Endothelial cell of umbilical vein (primary cell): ENCODE measurements around the gene OR10K1. TPM values are rescaled to one million over a fixed set of nuclear protein-coding genes. Genes with fewer than 3 reads are reported as not detected.

Experiments
- Bru-seq: library from RNA; stranded (reverse); fragments of 400-500 nt; gene quantifications from one replicate; lab custom pipeline; 2021; lab: Mats Ljungman, UMichigan
- BruChase-seq, 2 experiments: library from RNA; stranded (reverse); fragments of 400-500 nt; gene quantifications; one replicate each; lab custom pipeline; 2021; lab: Mats Ljungman, UMichigan
- BruUV-seq: library from RNA; stranded (reverse); fragments of 400-500 nt; replicated peaks from 2 replicates; lab custom pipeline; 2021; lab: Mats Ljungman, UMichigan
- CTCF ChIA-PET: fragments of 300-600, 350-600 bp; sonication (Branson Sonifier 250); formaldehyde crosslinking; loops from one replicate; lab custom pipeline; 2021; ENCODE audit warnings: antibody characterized with exemption, inconsistent platforms; lab: Charles Lee
- POLR2A ChIA-PET: fragments of 300-600, 350-600 bp; sonication (Branson Sonifier 250); formaldehyde crosslinking; loops from one replicate; lab custom pipeline; 2021; ENCODE audit warnings: antibody characterized with exemption, inconsistent platforms; lab: Charles Lee
- DNase-seq: peaks from one replicate; pipeline ENCODE4 v3.0.0-alpha.2; 2011; ENCODE audit warnings: low read depth, low spot score
- FAIRE-seq: peaks from 2 replicates; lab custom pipeline; 2011; peaks lifted over from hg19 to GRCh38; lab: Jason Lieb, UNC
- H2AFZ ChIP-seq: 2 replicates; pipeline ENCODE4 v1.6.0; 2012; ENCODE audit warnings: low read depth, low read length, control low read depth, inconsistent platforms
- H3K27ac ChIP-seq: 2 replicates; pipeline ENCODE4 v1.5.1; 2011; ENCODE audit warnings: low read depth, mild to moderate bottlenecking, control low read depth, low read length, moderate library complexity; ENCODE audit not compliant: insufficient read depth
- H3K27me3 ChIP-seq, 2 experiments: 2 replicates each; pipeline versions ENCODE4 v1.6.0 to v1.6.1; 2011; ENCODE audit warnings: low read length in 2 of 2, mixed read lengths in 1 of 2; ENCODE audit not compliant: control insufficient read depth in 2 of 2, insufficient read depth in 2 of 2
- H3K36me3 ChIP-seq, 2 experiments: 2 replicates in 1 of 2; 3 replicates in 1 of 2; pipeline ENCODE4 v1.5.1; 2011; ENCODE audit warnings: low read length in 2 of 2, mild to moderate bottlenecking in 1 of 2, moderate library complexity in 1 of 2; ENCODE audit not compliant: control insufficient read depth in 2 of 2, insufficient read depth in 2 of 2; ENCODE audit errors: extremely low read depth in 1 of 2
- H3K4me1 ChIP-seq: 3 replicates; pipeline ENCODE4 v1.5.1; 2011; ENCODE audit warnings: mild to moderate bottlenecking, low read length; ENCODE audit not compliant: control insufficient read depth, insufficient read depth; ENCODE audit errors: extremely low read depth
- H3K4me2 ChIP-seq: 2 replicates; pipeline ENCODE4 v1.6.1; 2011; ENCODE audit warnings: low read length, control low read depth, mixed read lengths; ENCODE audit not compliant: insufficient read depth
- H3K4me3 ChIP-seq, 3 experiments: fragments of 200-600 bp in 1 of 3; sonication (generic), shearing (Covaris generic) in 1 of 3; replicated peaks in 1 of 3; 2 replicates each; pipeline ENCODE4 v1.5.1; 2011 to 2016; ENCODE audit warnings: control low read depth in 3 of 3, low read length in 3 of 3, mild to moderate bottlenecking in 2 of 3, inconsistent platforms in 1 of 3, low read depth in 1 of 3, moderate library complexity in 1 of 3; ENCODE audit not compliant: insufficient read depth in 1 of 3
- H3K79me2 ChIP-seq: 2 replicates; pipeline ENCODE4 v1.6.0; 2012; ENCODE audit warnings: low read length, inconsistent platforms; ENCODE audit not compliant: control insufficient read depth, insufficient read depth
- H3K9ac ChIP-seq: replicated peaks from 2 replicates; pipeline ENCODE3; 2011; ENCODE audit warnings: low read length, control low read depth; ENCODE audit not compliant: insufficient read depth; ENCODE audit errors: extremely low read depth
- H3K9me1 ChIP-seq: replicated peaks from 3 replicates; pipeline ENCODE4 v1.6.0; 2011; ENCODE audit warnings: mild to moderate bottlenecking, low read length; ENCODE audit not compliant: control insufficient read depth, insufficient read depth; ENCODE audit errors: extremely low read depth
- H3K9me3 ChIP-seq: replicated peaks from 2 replicates; pipeline ENCODE4 v1.5.1; 2012; ENCODE audit warnings: low read length, inconsistent platforms; ENCODE audit not compliant: control insufficient read depth, insufficient read depth
- H4K20me1 ChIP-seq: replicated peaks from 2 replicates; pipeline ENCODE3; 2011; ENCODE audit warnings: mild to moderate bottlenecking, low read length; ENCODE audit not compliant: control insufficient read depth, insufficient read depth; ENCODE audit errors: extremely low read depth
- CTCF ChIP-seq, 2 donors: IDR thresholded peaks; 1 replicate in 1 of 2; 2 replicates in 1 of 2; pipeline ENCODE4 v1.5.1; 2011; ENCODE audit warnings: low read length in 2 of 2, mild to moderate bottlenecking in 2 of 2, moderate library complexity in 2 of 2, control low read depth in 1 of 2, inconsistent platforms in 1 of 2, low read depth in 1 of 2; ENCODE audit not compliant: insufficient read depth in 1 of 2; ENCODE audit errors: extremely low read depth in 1 of 2
- EZH2 ChIP-seq: IDR thresholded peaks from 2 replicates; pipeline ENCODE4 v1.6.1; 2012; ENCODE audit warnings: borderline replicate concordance, low read depth, mild to moderate bottlenecking, moderate library complexity, low read length, inconsistent platforms; ENCODE audit not compliant: severe bottlenecking
- FOS ChIP-seq: IDR thresholded peaks from 2 replicates; pipeline ENCODE4 v1.6.1; 2011; ENCODE audit warnings: mild to moderate bottlenecking, low read length, moderate library complexity, borderline replicate concordance; ENCODE audit not compliant: insufficient read depth
- GATA2 ChIP-seq: IDR thresholded peaks from 2 replicates; pipeline ENCODE4 v1.7.0; 2011; ENCODE audit warnings: low read depth, mild to moderate bottlenecking, moderate library complexity, mixed read lengths, low read length; ENCODE audit not compliant: insufficient read length, insufficient read depth
- JUN ChIP-seq: IDR thresholded peaks from 2 replicates; pipeline ENCODE4 v1.6.1; 2011; ENCODE audit warnings: borderline replicate concordance, low read depth; ENCODE audit not compliant: insufficient read length, insufficient read depth
- MAX ChIP-seq: IDR thresholded peaks from 2 replicates; pipeline ENCODE4 v1.6.1; 2011; ENCODE audit not compliant: insufficient read depth, insufficient read length
- MYC ChIP-seq: IDR thresholded peaks from one replicate; pipeline ENCODE4 v1.6.1; 2011; ENCODE audit warnings: mild to moderate bottlenecking, low read depth, low read length
- POLR2A ChIP-seq: IDR thresholded peaks from 2 replicates; pipeline ENCODE4 v1.6.1; 2012; ENCODE audit warnings: low read depth, mild to moderate bottlenecking, control low read depth, low read length
- POLR2AphosphoS5 ChIP-seq: IDR thresholded peaks from 2 replicates; pipeline ENCODE4 v1.6.1; 2012; ENCODE audit warnings: low read depth, mild to moderate bottlenecking, control low read depth, low read length, moderate library complexity; ENCODE audit not compliant: insufficient read depth
- dilution Hi-C: fragments of 300-500 bp; cut with MboI; formaldehyde crosslinking; loops from one replicate; pipeline ENCODE4 v1.15.0; 2019; ENCODE audit warnings: low sequenced_read_pairs; ENCODE audit not compliant: extremely low pct_ligation_motif_present
- intact Hi-C: fragments of 100-400 bp; cut with micrococcal nuclease; formaldehyde crosslinking; loops from one replicate; pipeline ENCODE4 v1.10.0; 2022
- long read RNA-seq: library from polyadenylated mRNA; stranded (forward); transcript quantifications from one replicate; pipeline ENCODE4 v2.0.0, GENCODE V29; 2021
- polyA minus RNA-seq, 3 experiments: library from RNA; depleted of rRNA, polyadenylated mRNA; stranded (reverse); fragments of >200 nt; gene quantifications; 1 replicate in 1 of 3; 2 replicates in 2 of 3; pipeline ENCODE4 v1.2.3, GENCODE V29; 2011
- polyA plus RNA-seq, 4 experiments: library from polyadenylated mRNA; depleted of rRNA in 3 of 4; stranded (reverse) in 3 of 4; unstranded in 1 of 4; fragments of >200 nt; gene quantifications; 2 replicates each; pipeline versions ENCODE4 v1.2.1 to v1.2.3, GENCODE V29; 2011 to 2012; ENCODE audit warnings: missing spikeins in 1 of 4
- total RNA-seq: library from RNA; stranded (reverse); gene quantifications from 2 replicates; pipeline ENCODE4 v1.2.3, GENCODE V29; 2021

OR10K1 gene
- total RNA-seq = not detected in 2 replicates
- not detected in 2 replicates for polyA plus RNA-seq
- not detected in 2 replicates for polyA plus RNA-seq (2011; cell fraction: cytosol; rRNA removed)
- polyA plus RNA-seq (2011; cell fraction: nucleus; rRNA removed) = not detected in 2 replicates
- polyA plus RNA-seq (2012) = not detected in 2 replicates
- not detected in 2 replicates for polyA minus RNA-seq
- polyA minus RNA-seq (2011; cell fraction: cytosol; rRNA and poly(A)+ RNA removed) = not detected
- polyA minus RNA-seq (2011; cell fraction: nucleus; rRNA and poly(A)+ RNA removed) = not detected in 2 replicates
- not detected for Bru-seq, nascent RNA
- BruChase-seq, experiment 1, labeled RNA remaining after a 6-hour chase = not detected
- BruChase-seq, experiment 2, labeled RNA remaining after a 2-hour chase = not detected
- long read RNA-seq = 0 reads

- Histone ChIP-seq H3K9me3 (no peaks in the 10 kb centered on the region), H3K9ac (no peak within 1 kb of the TSS), H2AFZ (no peak within 1 kb of the TSS), H4K20me1 (no peaks in the 10 kb centered on the region), H3K27ac (no peak within 1 kb of the TSS), H3K9me1 (no peaks in the 10 kb centered on the region), H3K27me3 (no peaks in the 10 kb centered on the region), H3K4me2 (no peak within 1 kb of the TSS), H3K79me2 (no peaks in the 10 kb centered on the region), H3K4me1 (no peaks in the 10 kb centered on the region), H3K4me3 (no peak within 1 kb of the TSS), H3K36me3 (no peaks in the 10 kb centered on the region)
- ChIA-PET POLR2A (no interaction called here), CTCF (no interaction called here)
- dilution Hi-C loops = no loop called here
- no TSS peak for BruUV-seq
- no peak for TF ChIP-seq CTCF (IDR thresholded peaks at IDR 0.05; ENCODE audit: extremely low read depth in 1 of 2, insufficient read depth in 1 of 2, low read depth in 1 of 2, low read length in 2 of 2)
- no peak for TF ChIP-seq MYC
- TF ChIP-seq FOS = no peak
- no peak for TF ChIP-seq JUN
- no peak for TF ChIP-seq GATA2
- TF ChIP-seq MAX = no peak
- no peak for TF ChIP-seq POLR2AphosphoS5
- TF ChIP-seq POLR2A = no peak
- TF ChIP-seq EZH2 = no peak
- DNase-seq = no peak
- no peak for FAIRE-seq
- intact Hi-C loops = no loop called here
These were observed at the start of gene OR10K1 for GRCh38 chr1:158461534-158461933. Gene OR10K1 (plus strand): TSS chr1:158461834. CDS start chr1:158465562, 3,728 bp downstream.
